Panc1 (cell line): ENCODE data around the gene ENAH. TPM values are rescaled to one million over a fixed set of nuclear protein-coding genes. Genes with fewer than 3 reads are reported as not detected.

Experiments used
- ATAC-seq: fragments of 200-7000 bp; cut with Tn5 transposase; 2 replicates; pipeline ENCODE4 v1.9.1; 2020; ENCODE audit warnings: mild to moderate bottlenecking, moderate library complexity
- BruUV-seq: library from RNA; stranded (reverse); fragments of 400-500 nt; replicated peaks from 2 replicates; lab custom pipeline; 2021; lab: Mats Ljungman, UMichigan
- CTCF ChIA-PET: fragments of 300-600 bp; sonication (Branson Sonifier 250); formaldehyde crosslinking; loops from one replicate; lab custom pipeline; 2022; ENCODE audit warnings: antibody characterized with exemption; lab: Charles Lee
- POLR2A ChIA-PET: fragments of 300-600 bp; sonication (Branson Sonifier 250); formaldehyde crosslinking; loops from one replicate; lab custom pipeline; 2022; ENCODE audit warnings: antibody characterized with exemption; lab: Charles Lee
- DNase-seq: peaks from one replicate; pipeline ENCODE4 v3.0.0-alpha.2; 2010; ENCODE audit warnings: low read depth, low spot score
- H3K27ac ChIP-seq: 2 replicates; pipeline ENCODE4 v1.5.1; 2011; ENCODE audit warnings: mild to moderate bottlenecking, low read length, inconsistent platforms
- H3K27me3 ChIP-seq: fragments of 200-500 bp; sonication (Bioruptor generic); 2 replicates; pipeline ENCODE4 v1.6.0; 2014; ENCODE audit warnings: low read length, inconsistent platforms; ENCODE audit not compliant: control insufficient read depth, insufficient read depth
- H3K36me3 ChIP-seq: fragments of 200-500 bp; sonication (Bioruptor generic); 2 replicates; pipeline ENCODE4 v1.5.1; 2014; ENCODE audit warnings: inconsistent platforms, mild to moderate bottlenecking, low read length, moderate library complexity; ENCODE audit not compliant: control insufficient read depth, insufficient read depth
- H3K4me1 ChIP-seq: 2 replicates; pipeline ENCODE4 v1.5.1; 2011; ENCODE audit warnings: inconsistent platforms, mild to moderate bottlenecking, low read length, moderate library complexity; ENCODE audit not compliant: control insufficient read depth, insufficient read depth
- H3K4me3 ChIP-seq, 2 experiments: 2 replicates each; pipeline ENCODE4 v1.5.1; 2011 to 2012; ENCODE audit warnings: low read depth in 2 of 2, low read length in 2 of 2, mild to moderate bottlenecking in 2 of 2, inconsistent platforms in 1 of 2, moderate library complexity in 1 of 2
- H3K9me3 ChIP-seq: fragments of 200-500 bp; sonication (Bioruptor generic); 2 replicates; pipeline ENCODE4 v1.5.1; 2014; ENCODE audit warnings: low read depth, mild to moderate bottlenecking, inconsistent platforms, low read length, moderate library complexity; ENCODE audit not compliant: control insufficient read depth, insufficient read depth
- CTCF ChIP-seq: fragments of 450-650 bp; IDR thresholded peaks from 2 replicates; pipeline ENCODE4 v1.5.1; 2017; ENCODE audit warnings: mild to moderate bottlenecking
- POLR2AphosphoS5 ChIP-seq: IDR thresholded peaks from 2 replicates; pipeline ENCODE4 v1.6.1; 2012; ENCODE audit warnings: mild to moderate bottlenecking, low read depth, low read length, moderate library complexity
- REST ChIP-seq, 2 experiments: IDR thresholded peaks; 2 replicates each; pipeline ENCODE4 v1.6.1; 2011 to 2012; ENCODE audit warnings: low read depth in 2 of 2, control low read depth in 1 of 2, low read length in 1 of 2, mild to moderate bottlenecking in 1 of 2, moderate library complexity in 1 of 2; ENCODE audit not compliant: insufficient read depth in 1 of 2
- SIN3A ChIP-seq: IDR thresholded peaks from 2 replicates; pipeline ENCODE4 v1.6.1; 2012; ENCODE audit warnings: low read depth, mild to moderate bottlenecking, low read length, moderate library complexity, borderline replicate concordance; ENCODE audit not compliant: insufficient read depth
- TCF7L2 ChIP-seq: IDR thresholded peaks from 2 replicates; pipeline ENCODE4 v1.6.1; 2011; ENCODE audit warnings: mild to moderate bottlenecking, low read depth, low read length, inconsistent platforms
- in situ Hi-C: cut with HindIII; loops from 2 replicates; pipeline ENCODE4 v1.10.0; 2016; ENCODE audit warnings: low sequenced_read_pairs, low pct_unique_long_range_greater_than_20kb
- intact Hi-C: fragments of 100-400 bp; cut with micrococcal nuclease; formaldehyde crosslinking; loops from one replicate; pipeline ENCODE4 v1.10.0; 2022; ENCODE audit not compliant: unreplicated experiment
- total RNA-seq: library from RNA; stranded (reverse); gene quantifications from one replicate; pipeline ENCODE4 v1.2.1, GENCODE V29; 2021; ENCODE audit not compliant: unreplicated experiment

The ENAH gene
- total RNA-seq, 1 experiment from 2014 or later, result 133 TPM

GRCh38 chr1:225446595-225446960, 206.3 kb downstream of the ENAH start:
- BruUV-seq, result no TSS peak
- CTCF ChIA-PET, result no interaction called here
- in situ Hi-C loops (no loop called here), intact Hi-C loops (no loop called here)
- Histone ChIP-seq H3K4me1 (no peaks in the 10 kb centered on the region), H3K9me3 (no peaks in the 10 kb centered on the region), H3K27ac (no peak overlapping the region), H3K36me3 (no peaks in the 10 kb centered on the region), H3K27me3 (no peaks in the 10 kb centered on the region), H3K4me3 (no peak overlapping the region)
- no peak for DNase-seq
- POLR2A ChIA-PET, result no interaction called here
- no peak for ATAC-seq
- TF ChIP-seq SIN3A, result no peak
- TF ChIP-seq POLR2AphosphoS5, result no peak
- TF ChIP-seq CTCF, result no peak
- no peak for TF ChIP-seq TCF7L2
- TF ChIP-seq REST (IDR thresholded peaks at IDR 0.05; ENCODE audit: insufficient read depth in 1 of 2, low read depth in 2 of 2, low read length in 1 of 2), result no peak

- H3K4me1 ChIP-seq, result no peaks in the 10 kb centered on the region
- ChIA-PET CTCF (no interaction called here), POLR2A (no interaction called here)
- DNase-seq (no peak), ATAC-seq (no peak)
- no peaks in the 10 kb centered on the region for H3K9me3 ChIP-seq
- TF ChIP-seq REST (IDR thresholded peaks at IDR 0.05; ENCODE audit: insufficient read depth in 1 of 2, low read depth in 2 of 2, low read length in 1 of 2) (no peak), SIN3A (no peak), TCF7L2 (no peak), CTCF (no peak), POLR2AphosphoS5 (no peak)
- no peaks in the 10 kb centered on the region for H3K36me3 ChIP-seq
- intact Hi-C loops (no loop called here), in situ Hi-C loops (no loop called here)
- no TSS peak for BruUV-seq
- no peak overlapping the region for H3K4me3 ChIP-seq
- no peak overlapping the region for H3K27ac ChIP-seq
- H3K27me3 ChIP-seq, result no peaks in the 10 kb centered on the region
Observed at GRCh38 chr1:225445639-225446594, 207.0 kb downstream of the ENAH start.
